Measurements from ENCODE around the gene TCERG1L. TPM values are rescaled to one million over a fixed set of nuclear protein-coding genes. Genes with fewer than 3 reads are reported as not detected.

TCERG1L gene
- total and polyA plus RNA-seq, 4 donors = not detected

DNA sequence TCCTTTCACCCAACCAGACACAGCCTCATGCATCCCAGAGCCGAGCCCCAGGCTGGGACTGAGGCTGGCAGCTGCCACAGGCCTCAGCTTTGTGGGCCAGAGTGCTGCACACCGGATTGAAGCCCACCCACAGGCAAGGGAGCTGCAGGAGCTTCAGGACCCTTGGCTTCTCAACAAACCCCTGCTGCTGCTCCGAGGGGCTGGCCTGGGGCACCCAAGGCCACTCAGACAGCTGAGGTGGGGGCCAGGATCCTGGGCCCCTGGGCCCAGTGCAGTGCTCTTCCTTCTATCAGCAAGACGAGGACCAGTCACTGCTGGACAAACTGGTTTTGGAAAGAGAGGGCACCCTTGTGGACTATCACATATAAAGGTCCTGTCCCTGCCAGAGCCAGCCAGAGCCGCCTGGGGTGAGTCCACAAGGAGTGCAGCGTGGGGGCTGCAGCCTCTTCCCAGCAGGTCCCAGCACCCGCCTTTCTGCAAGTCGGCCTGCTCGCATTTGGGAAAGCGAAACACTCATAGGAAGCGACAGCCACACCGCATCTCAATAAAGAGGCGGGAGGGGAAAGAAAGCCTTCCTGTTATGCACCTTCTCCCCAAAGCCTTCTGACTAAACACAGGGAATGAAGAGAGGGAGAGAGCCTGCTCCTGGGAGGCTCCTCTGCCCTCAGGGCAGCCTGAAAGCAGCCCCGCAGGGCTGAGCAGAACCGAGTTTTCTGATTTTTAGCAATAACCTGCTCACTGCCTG is 9.5 kb upstream of the TCERG1L start:
- Histone ChIP-seq H3K4me3 (ENCODE audit: low read length in 2 of 2) (no peak overlapping the region), H3K4me1 (ENCODE audit: control insufficient read depth in 1 of 2, insufficient read depth in 2 of 2, low read length in 2 of 2) (no peaks in the 10 kb centered on the region), H3K27ac (ENCODE audit: low read depth in 1 of 2, low read length in 2 of 2) (no peak overlapping the region), H3K27me3 (ENCODE audit: control insufficient read depth in 1 of 2, insufficient read depth in 2 of 2, low read length in 1 of 2) (no peaks in the 10 kb centered on the region), H3K9me3 (ENCODE audit: control insufficient read depth, low read length) (no peaks in the 10 kb centered on the region), H3K36me3 (ENCODE audit: control insufficient read depth in 1 of 2, insufficient read depth in 2 of 2, low read length in 1 of 2) (no peaks in the 10 kb centered on the region)
- intact Hi-C loops (cut with DNase I) = no loop called here
- 40 to 41% methylated on average over 15 of the region's 15 CpGs for WGBS, 2 donors
- DNase-seq (no peak), ATAC-seq (ENCODE audit: low FRiP score) (no peak)

- no peaks in the 10 kb centered on the region for H3K9me3 ChIP-seq (ENCODE audit: control insufficient read depth, low read length)
- intact Hi-C loops (cut with DNase I) = no loop called here
- no peaks in the 10 kb centered on the region for H3K36me3 ChIP-seq (ENCODE audit: control insufficient read depth in 1 of 2, insufficient read depth in 2 of 2, low read length in 1 of 2)
- H3K4me1 ChIP-seq (ENCODE audit: control insufficient read depth in 1 of 2, insufficient read depth in 2 of 2, low read length in 2 of 2) = no peaks in the 10 kb centered on the region
- no peaks in the 10 kb centered on the region for H3K27me3 ChIP-seq (ENCODE audit: control insufficient read depth in 1 of 2, insufficient read depth in 2 of 2, low read length in 1 of 2)
- no peak overlapping the region for H3K4me3 ChIP-seq (ENCODE audit: low read length in 2 of 2)
- no peak for ATAC-seq (ENCODE audit: low FRiP score)
- no peak overlapping the region for H3K27ac ChIP-seq (ENCODE audit: low read depth in 1 of 2, low read length in 2 of 2)
- no peak for DNase-seq
- WGBS, 2 donors = 70 to 73% methylated on average over 8 of the region's 8 CpGs
Measured at GRCh38 chr10:131318814-131319213, 7.3 kb upstream of the TCERG1L start.

DNA sequence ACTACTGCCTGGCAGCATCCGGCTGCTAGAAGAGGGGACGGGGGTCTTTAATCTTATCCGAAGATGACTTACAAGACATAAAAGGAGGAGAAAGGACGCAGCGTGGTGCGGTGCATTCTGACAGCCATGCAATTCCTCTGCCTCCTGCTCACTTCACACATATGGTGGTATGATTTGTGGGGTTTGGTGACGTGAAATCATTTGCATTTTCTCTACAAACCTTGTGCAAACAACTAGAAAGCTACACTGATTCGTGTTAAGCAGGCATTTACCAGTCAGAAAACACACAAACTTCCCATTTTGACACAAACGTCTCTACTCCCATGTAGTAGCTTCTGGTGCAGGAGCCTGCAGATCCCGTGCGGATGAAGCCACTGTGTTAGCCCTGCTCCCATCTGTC is 6.8 kb upstream of the TCERG1L start:
- no peak overlapping the region for H3K27ac ChIP-seq (ENCODE audit: low read depth in 1 of 2, low read length in 2 of 2)
- H3K4me3 ChIP-seq (ENCODE audit: low read length in 2 of 2) = no peak overlapping the region
- no peak for DNase-seq
- no peak for ATAC-seq (ENCODE audit: low FRiP score)
- 69 to 71% methylated on average over 11 of the region's 11 CpGs for WGBS, 2 donors
- no peaks in the 10 kb centered on the region for H3K27me3 ChIP-seq (ENCODE audit: control insufficient read depth in 1 of 2, insufficient read depth in 2 of 2, low read length in 1 of 2)
- intact Hi-C loops (cut with DNase I) = no loop called here
- no peaks in the 10 kb centered on the region for H3K4me1 ChIP-seq (ENCODE audit: control insufficient read depth in 1 of 2, insufficient read depth in 2 of 2, low read length in 2 of 2)
- no peaks in the 10 kb centered on the region for H3K9me3 ChIP-seq (ENCODE audit: control insufficient read depth, low read length)
- no peaks in the 10 kb centered on the region for H3K36me3 ChIP-seq (ENCODE audit: control insufficient read depth in 1 of 2, insufficient read depth in 2 of 2, low read length in 1 of 2)

GRCh38 chr10:131316321-131317075 is 5.0 kb upstream of the TCERG1L start:
- no peaks in the 10 kb centered on the region for H3K9me3 ChIP-seq (ENCODE audit: control insufficient read depth, low read length)
- no peak overlapping the region for H3K27ac ChIP-seq (ENCODE audit: low read depth in 1 of 2, low read length in 2 of 2)
- no peaks in the 10 kb centered on the region for H3K36me3 ChIP-seq (ENCODE audit: control insufficient read depth in 1 of 2, insufficient read depth in 2 of 2, low read length in 1 of 2)
- 72 to 73% methylated on average over 16 of the region's 16 CpGs for WGBS, 2 donors
- H3K4me3 ChIP-seq (ENCODE audit: low read length in 2 of 2) = no peak overlapping the region
- no peak for ATAC-seq (ENCODE audit: low FRiP score)
- no peaks in the 10 kb centered on the region for H3K4me1 ChIP-seq (ENCODE audit: control insufficient read depth in 1 of 2, insufficient read depth in 2 of 2, low read length in 2 of 2)
- intact Hi-C loops (cut with DNase I) = no loop called here
- DNase-seq = no peak
- no peaks in the 10 kb centered on the region for H3K27me3 ChIP-seq (ENCODE audit: control insufficient read depth in 1 of 2, insufficient read depth in 2 of 2, low read length in 1 of 2)

GRCh38 chr10:131315344-131315743 is 3.8 kb upstream of the TCERG1L start:
- no peak for DNase-seq
- Histone ChIP-seq H3K27ac (ENCODE audit: low read depth in 1 of 2, low read length in 2 of 2) (no peak overlapping the region), H3K27me3 (ENCODE audit: control insufficient read depth in 1 of 2, insufficient read depth in 2 of 2, low read length in 1 of 2) (no peaks in the 10 kb centered on the region), H3K4me1 (ENCODE audit: control insufficient read depth in 1 of 2, insufficient read depth in 2 of 2, low read length in 2 of 2) (no peaks in the 10 kb centered on the region), H3K36me3 (ENCODE audit: control insufficient read depth in 1 of 2, insufficient read depth in 2 of 2, low read length in 1 of 2) (no peaks in the 10 kb centered on the region), H3K9me3 (ENCODE audit: control insufficient read depth, low read length) (no peaks in the 10 kb centered on the region), H3K4me3 (ENCODE audit: low read length in 2 of 2) (no peak overlapping the region)
- 35 to 39% methylated on average over 9 of the region's 9 CpGs for WGBS, 2 donors
- intact Hi-C loops (cut with DNase I) = no loop called here
- ATAC-seq (ENCODE audit: low FRiP score) = no peak

DNA sequence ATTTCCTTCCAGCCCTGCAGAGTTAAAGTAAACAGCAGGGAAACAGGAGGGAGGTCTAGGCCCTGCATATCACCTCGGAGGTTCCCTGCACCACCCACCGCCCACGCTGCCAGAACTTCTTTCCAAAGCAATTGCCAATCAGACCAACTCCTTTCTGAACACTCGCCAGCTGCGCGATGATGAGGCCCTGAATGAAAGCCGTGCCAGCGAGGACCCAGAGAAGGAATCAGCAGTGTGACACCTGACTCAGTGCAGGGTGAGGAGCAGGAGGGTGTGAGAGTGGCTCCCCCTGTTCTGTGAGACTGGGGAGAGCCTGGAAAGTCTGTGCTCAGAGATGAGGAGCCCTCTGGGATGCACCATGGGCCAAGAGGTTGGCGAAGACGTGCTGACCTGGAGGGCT is 3.3 kb upstream of the TCERG1L start:
- DNase-seq (peak in 1 of 2 donors; percentile 55), ATAC-seq (ENCODE audit: low FRiP score) (peak; percentile 28)
- H3K4me3 ChIP-seq (ENCODE audit: low read length in 2 of 2) = no peak overlapping the region
- H3K27ac ChIP-seq (ENCODE audit: low read depth in 1 of 2, low read length in 2 of 2) = no peak overlapping the region
- intact Hi-C loops (cut with DNase I) = no loop called here
- H3K9me3 ChIP-seq (ENCODE audit: control insufficient read depth, low read length) = no peaks in the 10 kb centered on the region
- WGBS, 2 donors = 59 to 69% methylated on average over 10 of the region's 10 CpGs
- H3K4me1 ChIP-seq (ENCODE audit: control insufficient read depth in 1 of 2, insufficient read depth in 2 of 2, low read length in 2 of 2) = no peaks in the 10 kb centered on the region
- no peaks in the 10 kb centered on the region for H3K36me3 ChIP-seq (ENCODE audit: control insufficient read depth in 1 of 2, insufficient read depth in 2 of 2, low read length in 1 of 2)
- no peaks in the 10 kb centered on the region for H3K27me3 ChIP-seq (ENCODE audit: control insufficient read depth in 1 of 2, insufficient read depth in 2 of 2, low read length in 1 of 2)

- H3K36me3 ChIP-seq (ENCODE audit: control insufficient read depth in 1 of 2, insufficient read depth in 2 of 2, low read length in 1 of 2) = no peaks in the 10 kb centered on the region
- ATAC-seq (ENCODE audit: low FRiP score) (no peak), DNase-seq (no peak)
- no peak overlapping the region for H3K4me3 ChIP-seq (ENCODE audit: low read length in 2 of 2)
- no peaks in the 10 kb centered on the region for H3K27me3 ChIP-seq (ENCODE audit: control insufficient read depth in 1 of 2, insufficient read depth in 2 of 2, low read length in 1 of 2)
- H3K27ac ChIP-seq (ENCODE audit: low read depth in 1 of 2, low read length in 2 of 2) = no peak overlapping the region
- H3K4me1 ChIP-seq (ENCODE audit: control insufficient read depth in 1 of 2, insufficient read depth in 2 of 2, low read length in 2 of 2) = no peaks in the 10 kb centered on the region
- 78 to 80% methylated on average over 3 of the region's 3 CpGs for WGBS, 2 donors
- no peaks in the 10 kb centered on the region for H3K9me3 ChIP-seq (ENCODE audit: control insufficient read depth, low read length)
- intact Hi-C loops (cut with DNase I) = no loop called here
Measured at GRCh38 chr10:131314148-131314547, 2.6 kb upstream of the TCERG1L start.

- Histone ChIP-seq H3K27me3 (ENCODE audit: control insufficient read depth in 1 of 2, insufficient read depth in 2 of 2, low read length in 1 of 2) (no peaks in the 10 kb centered on the region), H3K4me1 (ENCODE audit: control insufficient read depth in 1 of 2, insufficient read depth in 2 of 2, low read length in 2 of 2) (no peaks in the 10 kb centered on the region), H3K4me3 (ENCODE audit: low read length in 2 of 2) (no peak overlapping the region), H3K9me3 (ENCODE audit: control insufficient read depth, low read length) (no peaks in the 10 kb centered on the region), H3K27ac (ENCODE audit: low read depth in 1 of 2, low read length in 2 of 2) (no peak overlapping the region), H3K36me3 (ENCODE audit: control insufficient read depth in 1 of 2, insufficient read depth in 2 of 2, low read length in 1 of 2) (no peaks in the 10 kb centered on the region)
- ATAC-seq (ENCODE audit: low FRiP score) (no peak), DNase-seq (peak in 1 of 2 donors; percentile 51)
- 72 to 75% methylated on average over 6 of the region's 6 CpGs for WGBS, 2 donors
- intact Hi-C loops (cut with DNase I) = no loop called here
Measured at GRCh38 chr10:131313377-131313776, 1.9 kb upstream of the TCERG1L start.

- DNase-seq = no peak
- Histone ChIP-seq H3K27me3 (ENCODE audit: control insufficient read depth in 1 of 2, insufficient read depth in 2 of 2, low read length in 1 of 2) (no peaks in the 10 kb centered on the region), H3K27ac (ENCODE audit: low read depth in 1 of 2, low read length in 2 of 2) (no peak overlapping the region), H3K9me3 (ENCODE audit: control insufficient read depth, low read length) (no peaks in the 10 kb centered on the region), H3K36me3 (ENCODE audit: control insufficient read depth in 1 of 2, insufficient read depth in 2 of 2, low read length in 1 of 2) (no peaks in the 10 kb centered on the region), H3K4me1 (ENCODE audit: control insufficient read depth in 1 of 2, insufficient read depth in 2 of 2, low read length in 2 of 2) (no peaks in the 10 kb centered on the region), H3K4me3 (ENCODE audit: low read length in 2 of 2) (no peak overlapping the region)
- intact Hi-C loops (cut with DNase I) = no loop called here
- WGBS, 2 donors = 1 to 2% methylated on average over 32 of the region's 32 CpGs
- no peak for ATAC-seq (ENCODE audit: low FRiP score)
Measured at GRCh38 chr10:131312478-131312836, 936 bp upstream of the TCERG1L start.
